CD4-positive, alpha-beta T cell treated with Interleukin-17A for 4 hours (primary cell): Measurements from ENCODE around the gene PRCC.

Source experiments
- DNase-seq: peaks from one replicate; pipeline ENCODE4 v3.0.0-alpha.2; 2020; ENCODE audit warnings: mixed read lengths

PRCC gene, protein sequence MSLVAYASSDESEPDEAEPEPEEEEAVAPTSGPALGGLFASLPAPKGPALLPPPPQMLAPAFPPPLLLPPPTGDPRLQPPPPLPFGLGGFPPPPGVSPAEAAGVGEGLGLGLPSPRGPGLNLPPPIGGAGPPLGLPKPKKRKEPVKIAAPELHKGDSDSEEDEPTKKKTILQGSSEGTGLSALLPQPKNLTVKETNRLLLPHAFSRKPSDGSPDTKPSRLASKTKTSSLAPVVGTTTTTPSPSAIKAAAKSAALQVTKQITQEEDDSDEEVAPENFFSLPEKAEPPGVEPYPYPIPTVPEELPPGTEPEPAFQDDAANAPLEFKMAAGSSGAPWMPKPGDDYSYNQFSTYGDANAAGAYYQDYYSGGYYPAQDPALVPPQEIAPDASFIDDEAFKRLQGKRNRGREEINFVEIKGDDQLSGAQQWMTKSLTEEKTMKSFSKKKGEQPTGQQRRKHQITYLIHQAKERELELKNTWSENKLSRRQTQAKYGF

DNA sequence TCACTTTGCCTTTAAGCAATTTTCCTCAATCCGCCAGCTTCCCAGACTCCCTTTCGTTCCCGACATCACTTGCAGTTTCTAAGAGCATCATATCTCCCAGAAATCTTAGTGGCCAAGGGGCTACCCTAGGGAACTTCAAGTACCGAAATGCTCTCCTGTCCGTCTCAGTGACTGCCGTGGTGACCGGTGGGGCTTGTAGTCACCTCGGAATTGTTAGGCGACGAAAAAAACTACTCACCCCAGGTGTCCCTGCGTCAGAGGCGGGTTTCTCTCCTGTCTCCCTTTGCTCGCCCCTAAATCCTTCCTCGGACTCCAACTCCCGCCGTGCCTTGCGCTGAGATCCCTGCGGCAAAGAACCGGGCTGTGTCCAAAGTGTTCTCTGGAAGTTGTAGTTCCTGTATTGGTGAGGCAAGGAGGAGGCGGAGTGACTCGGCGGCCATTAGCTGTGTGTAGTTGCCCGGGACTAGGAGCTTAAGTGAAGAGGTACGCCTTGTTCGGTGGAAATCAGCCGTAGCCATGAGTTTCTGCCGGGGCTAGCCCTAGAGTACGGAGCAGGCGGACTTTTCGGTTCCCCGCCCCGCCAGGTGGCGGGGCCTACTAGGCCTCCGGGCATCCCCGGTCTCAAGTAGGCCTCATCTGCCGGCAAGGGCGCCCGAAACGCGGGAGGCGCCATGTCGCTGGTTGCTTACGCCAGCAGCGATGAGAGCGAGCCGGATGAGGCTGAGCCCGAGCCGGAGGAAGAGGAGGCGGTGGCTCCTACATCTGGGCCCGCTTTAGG is at the start of gene PRCC:
Gene PRCC, plus strand, starts transcription at position 435 of the 778 bp plus-strand sequence. Its CDS starts 237 bp downstream, at position 672.
- DNase-seq = peak; percentile 95

DNA sequence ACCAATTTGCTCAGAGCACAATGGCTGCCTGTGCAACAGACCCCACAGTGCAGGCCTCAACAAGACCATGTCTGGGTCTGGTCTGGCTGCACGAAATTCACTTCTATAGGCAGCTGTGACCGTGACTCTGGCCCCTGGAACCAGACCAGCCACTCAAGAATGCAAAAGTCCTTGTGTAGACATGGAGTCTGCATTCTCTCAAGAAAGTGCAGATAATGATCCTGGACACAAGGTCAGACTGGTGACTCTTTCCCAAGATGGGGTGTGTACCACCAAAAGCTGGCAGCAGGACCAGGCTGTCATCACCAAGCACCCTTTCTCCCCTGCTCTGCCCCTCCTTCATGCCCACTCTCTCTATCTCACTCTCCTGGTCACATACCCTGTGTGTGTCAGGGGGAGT is 46.2 kb upstream of the PRCC start:
- no peak for DNase-seq

DNA sequence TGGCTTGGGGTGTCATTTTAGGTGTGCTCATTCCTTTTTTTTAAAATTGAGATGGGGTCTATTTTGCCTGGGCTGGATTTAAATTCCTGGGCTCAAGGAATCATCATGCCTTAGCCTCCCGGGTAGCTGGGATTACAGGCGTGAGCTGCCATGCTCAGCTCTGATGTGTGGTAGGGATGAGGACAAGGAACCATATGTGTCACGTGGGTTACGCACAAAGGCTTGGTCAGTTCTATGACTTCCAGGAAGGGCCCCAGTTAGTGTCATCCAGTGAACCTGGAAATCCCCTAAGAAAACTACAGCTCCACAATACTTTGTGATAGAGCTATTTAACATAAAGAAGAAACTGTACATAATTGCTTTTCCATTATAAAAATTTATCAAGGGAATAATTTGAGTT is 45.8 kb upstream of the PRCC start:
- DNase-seq = no peak

DNA sequence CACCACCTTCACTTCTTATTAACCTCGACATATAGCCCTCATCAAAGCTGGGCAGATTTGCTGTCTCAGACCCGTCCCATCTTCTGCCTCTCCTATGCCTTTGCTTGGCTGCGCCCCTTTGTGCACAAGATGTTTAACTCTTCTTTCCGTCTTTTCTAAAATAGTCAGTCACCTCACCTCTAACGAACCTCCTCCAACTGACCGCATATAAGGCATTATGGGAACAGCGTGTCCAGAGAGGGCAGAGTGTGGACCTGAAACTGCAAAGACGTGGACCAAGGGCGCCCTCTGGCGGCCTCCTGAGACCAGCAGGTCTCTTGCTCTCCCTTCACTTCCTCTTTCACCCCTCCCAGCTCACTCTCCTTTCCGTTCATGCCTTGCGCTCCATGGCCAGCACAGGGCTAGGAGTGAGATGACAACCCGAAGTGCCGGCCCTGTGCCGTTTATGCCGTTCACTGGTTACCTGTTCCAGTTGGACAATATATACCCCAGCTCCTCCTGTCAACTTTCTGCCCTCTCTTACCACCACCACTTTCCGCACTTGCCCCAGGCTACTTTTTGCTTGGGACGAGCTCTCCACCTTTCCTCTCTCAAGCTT is 41.6 kb upstream of the PRCC start:
- peak; percentile 90 for DNase-seq

DNA sequence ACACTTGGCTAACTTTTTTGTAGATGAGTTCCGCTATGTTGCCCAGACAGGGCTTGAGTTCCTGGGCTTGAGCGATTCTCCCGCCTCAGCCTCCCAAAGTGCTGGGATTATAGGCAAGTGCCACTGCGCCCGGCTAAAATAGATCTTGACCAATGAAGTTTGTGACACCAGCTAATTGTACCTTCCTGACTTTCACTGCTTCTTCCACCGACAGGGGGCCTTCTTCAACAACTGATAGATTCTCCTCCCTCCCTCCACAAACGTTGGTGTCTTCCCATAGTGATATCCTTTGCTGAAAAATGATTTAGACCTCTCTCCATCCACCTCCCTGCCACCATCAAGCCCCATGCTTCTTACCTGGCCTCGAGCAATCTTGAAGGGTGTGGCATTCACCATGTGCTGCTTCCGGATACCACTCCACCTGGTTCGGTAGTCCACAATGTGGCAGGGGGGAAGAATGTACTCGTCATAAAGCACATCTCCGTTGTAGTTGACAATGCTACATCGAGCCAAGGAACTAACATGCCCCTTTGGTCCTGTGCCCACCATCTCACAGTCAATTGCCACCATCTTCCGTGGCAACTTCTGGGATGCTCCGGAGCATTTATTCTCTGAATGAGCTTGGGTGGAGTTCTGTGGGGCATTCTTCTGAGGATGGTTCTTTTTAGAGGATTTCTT is 40.6 kb upstream of the PRCC start:
- peak; percentile 60 for DNase-seq

DNA sequence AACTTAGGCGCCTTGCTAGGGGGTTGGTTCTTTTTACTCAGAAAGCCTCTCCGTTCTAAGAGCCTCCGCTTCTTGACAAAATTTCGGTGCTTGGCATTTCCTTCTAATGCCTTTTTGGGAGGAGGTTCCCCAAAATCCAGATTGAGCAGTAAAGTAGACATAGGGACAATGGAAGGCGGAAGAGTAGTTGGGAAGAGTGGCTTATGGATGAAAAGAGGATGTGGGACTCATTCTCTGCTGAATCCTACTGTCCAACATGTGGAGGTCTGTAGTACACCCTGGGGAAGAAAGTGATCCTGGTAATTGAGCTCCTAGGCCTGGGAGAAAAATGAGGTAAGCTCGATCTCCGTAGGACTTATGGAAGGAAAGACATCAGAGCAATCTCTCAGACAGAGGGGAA is 39.8 kb upstream of the PRCC start:
- no peak for DNase-seq

DNA sequence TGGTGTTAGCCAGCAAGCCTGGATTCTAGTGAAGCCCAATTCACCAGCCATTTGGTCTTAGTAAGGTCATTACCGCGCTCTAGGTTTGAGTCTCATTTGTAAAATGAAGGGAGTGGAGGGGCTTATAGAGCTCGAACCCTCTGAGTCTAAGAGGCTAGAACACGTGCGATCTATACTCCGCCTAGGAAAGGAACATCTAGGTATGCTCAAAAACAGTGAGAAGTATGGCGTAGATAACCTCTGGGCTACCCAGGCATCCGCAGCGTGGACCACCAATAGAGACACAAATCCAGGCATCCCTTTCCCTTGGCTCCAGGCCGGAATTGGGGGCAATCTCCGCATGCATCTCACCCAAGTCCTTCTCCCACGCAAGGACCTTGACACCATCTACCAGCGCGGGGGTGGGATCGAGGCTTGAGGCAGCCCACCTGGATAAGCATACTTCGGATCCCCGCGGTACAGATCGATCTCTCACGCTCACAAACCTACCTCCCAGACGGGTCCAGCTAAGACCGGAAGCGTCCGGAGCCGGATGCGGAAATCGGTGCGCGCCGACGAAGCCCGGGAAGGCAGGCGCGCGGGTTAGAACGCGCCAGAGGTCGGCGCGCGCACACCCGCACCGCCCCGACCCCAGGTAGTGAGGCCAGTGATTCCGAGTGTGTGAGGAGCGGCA is 39.3 kb upstream of the PRCC start, which contains the start of gene METTL25B:
Gene METTL25B, plus strand, starts transcription at position 544 of the 673 bp plus-strand sequence. CDS start 636 bp downstream, outside the sequence.
- peak; percentile 75 for DNase-seq

DNA sequence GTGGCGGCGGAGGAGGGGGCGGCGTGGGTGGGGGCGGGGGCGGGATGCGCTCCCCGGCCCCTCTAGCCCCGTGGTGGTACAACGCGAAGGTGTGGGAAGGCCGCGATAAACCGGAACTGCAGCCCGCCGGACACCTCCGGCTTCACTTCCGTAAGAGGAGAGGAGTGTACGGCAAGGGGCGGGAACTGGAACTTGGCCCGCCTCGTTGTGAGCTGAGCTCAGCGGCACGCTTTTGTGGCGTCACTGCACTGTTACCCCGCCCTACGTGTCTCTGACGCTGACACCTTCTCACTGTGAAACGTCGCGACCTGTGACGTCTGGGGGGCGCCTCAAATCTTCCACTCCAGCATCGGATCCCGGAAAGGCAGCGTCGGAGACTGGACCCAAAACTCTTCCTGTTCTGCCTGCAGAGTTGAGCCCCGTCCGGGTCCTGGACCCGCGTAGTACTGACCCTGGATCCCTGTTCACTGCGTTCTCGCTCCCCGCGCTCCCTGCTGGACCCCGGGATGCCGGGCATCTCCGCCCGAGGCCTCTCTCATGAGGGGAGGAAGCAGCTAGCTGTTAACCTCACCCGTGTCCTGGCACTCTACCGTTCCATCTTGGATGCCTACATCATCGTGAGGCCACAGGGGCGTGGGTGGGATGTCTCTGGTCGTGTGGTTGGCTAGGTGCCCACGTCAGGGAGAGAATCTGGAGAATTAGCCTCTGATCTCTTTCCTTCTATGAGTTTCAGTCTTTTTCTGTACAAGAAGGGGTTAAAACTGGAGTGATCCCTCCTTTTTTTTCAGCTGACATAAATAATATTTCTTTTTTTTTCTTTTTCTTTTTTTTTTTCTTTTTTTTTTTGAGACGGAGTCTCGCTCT is 38.5 kb upstream of the PRCC start, which contains the start of gene ISG20L2:
Gene ISG20L2, minus strand, starts transcription at position 168 of the 864 bp plus-strand sequence. CDS start 1,114 bp downstream, outside the sequence.
- peak; percentile 92 for DNase-seq

DNA sequence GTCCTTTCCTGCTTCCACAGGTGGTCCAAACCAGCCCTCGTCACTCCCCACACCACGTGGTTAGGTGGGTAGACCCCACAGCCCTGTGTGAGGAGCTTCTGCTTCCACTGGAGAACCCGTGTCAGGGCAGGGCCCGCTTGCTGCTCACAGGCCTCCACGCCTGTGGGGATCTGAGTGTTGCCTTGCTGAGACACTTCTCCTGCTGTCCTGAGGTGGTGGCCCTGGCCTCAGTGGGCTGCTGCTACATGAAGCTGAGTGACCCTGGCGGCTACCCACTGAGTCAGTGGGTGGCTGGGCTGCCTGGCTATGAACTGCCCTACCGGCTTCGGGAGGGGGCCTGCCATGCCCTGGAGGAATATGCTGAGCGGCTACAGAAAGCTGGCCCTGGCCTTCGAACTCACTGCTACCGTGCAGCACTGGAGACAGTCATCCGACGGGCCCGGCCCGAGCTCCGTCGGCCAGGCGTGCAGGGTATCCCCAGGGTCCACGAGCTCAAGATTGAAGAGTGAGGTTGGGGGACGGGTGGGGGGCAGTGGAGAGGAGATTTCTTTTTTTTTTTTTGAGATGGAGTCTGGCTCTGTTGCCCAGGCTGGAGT is 33.2 kb upstream of the PRCC start:
- no peak for DNase-seq

DNA sequence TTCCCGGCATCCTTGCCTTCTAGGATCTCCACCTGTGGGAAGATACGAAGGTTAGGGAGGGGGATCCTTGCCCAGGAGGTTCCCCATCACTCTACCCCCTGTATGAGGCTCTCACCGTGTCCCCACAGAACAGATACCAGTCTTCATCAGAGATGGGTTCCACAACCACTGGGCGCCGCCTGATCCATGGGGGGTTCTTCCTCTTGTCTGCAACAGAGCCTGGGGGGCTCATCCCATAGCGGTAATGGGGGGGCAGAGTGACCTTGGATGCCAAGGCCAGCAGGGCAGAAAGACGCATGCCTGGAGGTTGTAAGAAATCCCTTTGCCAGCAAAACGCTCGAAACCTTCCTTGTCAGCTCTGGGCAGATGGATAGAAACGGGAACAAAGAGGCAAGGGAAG is 28.9 kb upstream of the PRCC start:
- no peak for DNase-seq

DNA sequence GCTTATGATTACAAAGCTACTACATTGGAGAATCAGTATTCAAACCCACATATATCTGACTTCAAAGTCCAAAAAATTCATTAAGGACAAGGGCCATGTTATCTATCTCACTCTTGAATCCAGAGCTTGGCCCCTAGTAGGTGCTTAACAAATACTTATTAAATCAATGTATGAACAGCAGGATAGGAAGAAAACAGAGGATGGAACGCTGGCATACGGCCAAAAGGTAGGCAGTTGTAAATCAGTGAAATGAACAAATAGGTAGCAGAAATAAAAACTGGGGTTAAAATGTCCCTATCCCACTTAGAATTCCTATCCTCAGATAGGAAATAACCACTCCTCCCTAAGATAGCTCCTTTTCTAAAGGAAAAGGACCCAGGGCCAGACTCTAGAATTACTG is 28.4 kb upstream of the PRCC start:
- no peak for DNase-seq

DNA sequence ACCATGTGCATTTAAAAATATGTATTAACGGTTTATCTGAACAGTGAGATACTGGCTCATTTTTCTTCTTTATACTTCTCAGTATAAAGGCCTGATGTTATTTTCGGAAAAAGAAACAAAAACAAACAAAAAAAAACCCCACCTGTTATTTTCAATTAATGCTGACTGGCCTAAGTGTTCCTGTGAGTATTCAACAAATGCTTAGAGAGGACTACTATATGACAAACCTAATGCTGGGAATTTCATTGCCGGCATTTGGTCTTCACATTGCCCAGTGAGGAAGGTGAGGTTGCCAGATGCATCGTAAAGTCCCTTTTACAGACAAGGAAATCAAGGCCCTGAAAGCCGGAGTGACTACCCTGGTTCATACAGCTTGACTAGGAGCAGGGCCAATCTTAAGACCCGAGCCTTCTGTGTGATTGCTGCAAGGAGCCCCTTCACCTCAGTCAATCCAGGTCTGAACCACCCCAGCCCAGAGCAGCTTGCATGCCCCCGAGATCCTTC is 27.0 kb upstream of the PRCC start:
- DNase-seq = no peak

DNA sequence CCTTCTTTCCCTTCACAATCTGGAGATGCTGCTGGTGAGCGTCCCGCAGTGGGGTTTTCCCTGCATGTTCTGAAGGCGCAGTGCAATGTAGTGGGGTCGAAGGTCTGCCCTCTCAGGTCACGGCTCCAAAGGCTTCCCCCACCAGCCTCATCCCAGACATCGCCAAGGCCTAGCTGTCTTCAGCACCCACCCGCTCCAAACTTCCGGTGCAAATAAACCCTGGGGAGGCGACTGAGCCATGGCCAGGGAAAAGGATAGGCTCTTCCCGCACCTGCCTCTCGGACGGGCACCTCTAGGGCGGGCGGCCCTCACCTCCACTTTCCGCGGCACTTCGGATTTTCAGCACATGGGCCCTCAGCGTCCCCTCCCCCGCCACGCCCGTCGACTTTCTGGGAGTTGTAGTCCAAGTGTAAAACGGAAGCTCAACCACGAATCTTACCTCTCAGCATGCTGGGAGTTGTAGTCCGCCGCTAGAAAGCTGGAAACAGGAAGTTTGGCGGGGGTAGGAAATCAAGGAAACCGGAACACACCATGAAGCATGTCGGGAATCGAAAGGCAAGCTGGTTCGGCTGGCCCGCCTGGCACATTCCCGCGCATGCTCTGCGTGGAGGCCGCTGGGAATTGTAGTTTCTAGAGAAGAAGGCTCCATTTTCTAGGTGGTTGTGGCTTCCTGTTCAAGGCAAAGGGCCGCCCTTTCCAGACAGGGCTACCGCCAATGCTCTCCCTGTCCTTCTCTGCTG is 26.4 kb upstream of the PRCC start, which contains the start of gene MRPL24:
Gene MRPL24, minus strand, starts transcription at position 348 of the 740 bp plus-strand sequence. CDS start 2,384 bp downstream, outside the sequence.
- peak; percentile 94 for DNase-seq

DNA sequence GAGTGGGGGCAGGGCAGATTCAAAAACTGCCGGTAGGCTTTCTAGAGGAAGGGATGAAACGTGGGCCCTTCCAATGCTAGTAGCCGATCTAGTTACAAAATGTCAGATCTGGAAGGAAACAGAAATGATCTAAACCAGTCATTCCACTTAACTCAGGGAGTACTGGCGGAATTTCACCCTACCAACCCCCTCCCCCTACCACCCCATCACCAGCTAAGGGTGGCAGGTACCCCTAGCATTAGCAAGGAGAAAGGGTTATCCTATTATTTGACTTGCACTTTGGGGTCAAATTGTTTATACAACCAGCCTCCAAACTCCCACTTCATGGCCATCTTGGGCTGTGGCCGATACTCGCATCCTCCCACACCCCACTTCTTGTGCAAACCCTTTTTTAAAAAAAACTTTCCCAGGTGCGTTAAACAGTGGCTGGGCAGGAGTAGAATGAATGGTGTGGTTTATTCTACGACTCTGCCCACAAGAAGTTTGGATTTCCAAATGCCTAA is 25.8 kb upstream of the PRCC start:
- DNase-seq = no peak

DNA sequence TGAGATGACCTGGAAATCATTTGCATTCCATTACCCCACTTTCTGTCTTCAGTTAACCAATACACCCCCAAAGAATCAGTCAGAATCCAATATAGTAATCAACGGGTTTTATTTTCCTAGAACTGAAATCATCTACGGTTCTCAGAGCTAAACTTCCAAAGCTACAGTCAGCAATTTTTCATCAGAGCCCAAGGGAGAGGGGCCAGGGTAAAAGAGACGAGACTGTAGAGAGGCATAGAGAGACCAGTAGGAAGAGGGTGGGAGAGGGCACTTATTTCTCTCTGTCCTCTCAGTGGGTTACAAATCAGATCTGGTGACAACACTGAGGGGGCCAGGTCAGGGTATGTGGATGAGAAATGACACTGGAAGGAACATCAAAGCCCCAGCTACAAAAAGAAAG is 25.3 kb upstream of the PRCC start:
- no peak for DNase-seq

DNA sequence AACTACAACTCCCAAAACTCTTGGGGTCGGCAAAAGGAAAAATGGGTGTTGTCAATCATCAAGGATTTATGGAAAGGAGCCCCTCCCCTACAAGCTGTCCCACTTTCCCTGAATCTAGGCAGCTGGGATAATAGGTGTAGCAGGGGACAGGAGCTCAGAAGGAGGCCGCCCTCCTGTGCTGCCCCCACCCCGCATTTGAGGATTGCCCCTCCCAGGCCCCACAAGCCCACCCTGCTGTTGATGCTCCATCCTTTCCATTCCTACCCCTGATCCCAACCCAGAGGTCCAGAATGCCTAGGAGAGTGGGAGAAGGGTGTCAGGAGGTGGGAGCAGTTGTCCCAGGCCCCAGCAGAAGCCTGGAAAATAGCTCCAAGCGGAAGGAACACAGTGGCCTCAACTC is 24.5 kb upstream of the PRCC start:
- no peak for DNase-seq

DNA sequence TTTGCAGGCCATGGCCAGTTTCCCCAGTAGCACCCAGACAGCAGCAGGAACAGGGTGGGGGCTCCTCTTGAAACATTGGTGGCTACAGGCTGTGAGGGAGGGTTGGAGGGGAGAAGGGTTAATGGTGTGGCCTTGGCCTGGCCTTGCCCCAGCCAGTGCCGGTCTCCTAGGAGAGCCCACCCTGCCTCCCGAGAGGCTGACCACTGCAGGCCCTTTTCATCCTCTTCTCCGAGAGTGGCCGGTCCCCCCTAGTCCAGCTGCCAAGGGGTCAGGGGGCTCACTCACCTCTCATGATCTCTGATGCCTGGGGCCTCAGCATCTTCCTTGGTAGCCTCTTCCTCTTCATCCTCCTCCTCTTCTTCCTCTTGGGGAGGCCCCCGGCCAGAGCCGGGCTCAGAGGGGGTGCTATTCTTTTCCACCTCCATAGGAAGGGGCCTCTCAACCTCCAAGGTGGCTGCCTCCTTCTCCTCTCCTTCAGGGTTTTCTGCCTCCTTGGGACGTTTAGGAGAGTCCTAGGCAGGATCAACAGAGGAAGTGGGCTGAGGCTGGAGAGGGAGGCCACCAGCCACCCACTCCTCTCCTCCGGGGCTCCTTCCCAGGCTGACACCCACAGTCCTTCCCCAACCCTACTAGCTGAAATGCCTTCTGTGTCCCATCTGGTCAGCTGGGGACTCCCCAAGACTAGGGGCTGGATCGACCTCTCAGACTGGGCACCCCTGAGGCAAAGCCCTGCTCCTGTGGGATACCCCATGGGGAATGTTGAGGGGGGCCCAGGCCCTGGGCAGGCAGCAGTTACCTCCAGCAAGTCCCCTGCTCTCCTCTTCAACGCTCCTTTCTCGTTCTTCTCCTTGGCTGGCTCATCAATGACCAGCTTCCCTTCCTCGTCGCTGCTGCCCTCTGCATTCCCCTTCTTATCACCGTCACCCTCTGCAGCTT is 23.7 kb upstream of the PRCC start:
- DNase-seq = no peak

DNA sequence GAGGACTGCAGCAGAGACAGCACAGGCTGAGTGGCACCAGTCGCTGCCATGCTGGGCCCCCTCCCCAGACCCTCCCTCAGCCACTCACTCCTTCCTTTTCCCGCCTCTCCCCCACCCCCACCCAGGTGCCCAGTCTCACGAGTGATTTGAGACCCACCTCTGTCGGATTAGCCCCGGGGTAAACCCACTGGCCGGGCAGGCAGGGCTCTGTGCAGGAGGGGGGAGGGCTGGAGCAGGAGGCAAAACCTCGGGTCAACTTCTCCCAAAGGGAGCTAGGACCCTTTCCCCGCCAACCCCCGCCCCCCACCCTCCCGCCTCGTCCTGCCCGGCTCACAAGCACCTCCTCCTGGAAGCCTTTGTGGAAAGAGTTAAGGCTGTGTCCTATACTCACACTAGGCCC is 23.0 kb upstream of the PRCC start:
- no peak for DNase-seq
